ENCODE data around the gene CALN1.

CALN1 gene

DNA sequence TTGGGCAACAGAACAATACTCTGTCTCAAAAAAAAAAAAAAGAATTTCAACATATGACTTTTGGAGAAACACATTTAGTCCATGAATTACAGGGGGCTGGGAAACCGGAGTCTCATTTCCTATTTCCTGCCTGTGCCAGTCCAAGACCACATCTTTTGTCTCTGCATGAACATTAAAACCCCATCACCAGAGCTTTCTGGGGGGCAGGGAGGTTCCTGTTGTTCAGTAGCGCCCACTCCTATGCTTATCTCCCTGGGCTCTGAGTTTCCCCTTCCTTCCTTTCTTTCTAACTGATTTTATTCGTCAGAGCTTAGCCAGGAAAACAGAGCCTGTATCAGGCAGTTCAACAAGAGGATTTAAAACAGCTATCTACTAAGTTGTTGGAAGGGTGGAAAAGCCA lies 119.3 kb downstream of the CALN1 start:
- Histone ChIP-seq H3K23ac (ENCODE audit: low read depth, low read length, poor library complexity) (no peak overlapping the region), H3K27ac (replicated peaks; ENCODE audit: low read length) (no peak overlapping the region), H3K18ac (ENCODE audit: low read length) (no peak overlapping the region), H3K27me3 (ENCODE audit: control insufficient read depth in 3 of 3, insufficient read depth in 3 of 3, low read depth in 1 of 3, low read length in 3 of 3) (no peaks in the 10 kb centered on the region), H3K4me2 (ENCODE audit: insufficient read depth, low read length, poor library complexity, severe bottlenecking) (no peak overlapping the region), H3K14ac (ENCODE audit: low read length) (no peak overlapping the region), H3K9me3 (replicated peaks in 1 of 2; ENCODE audit: control insufficient read depth in 2 of 2, insufficient read depth in 1 of 2, low read depth in 1 of 2, low read length in 2 of 2) (no peaks in the 10 kb centered on the region), H3K79me1 (ENCODE audit: low read depth, low read length) (no peaks in the 10 kb centered on the region), H2AK5ac (ENCODE audit: low read depth, low read length) (no peak overlapping the region), H3K4ac (ENCODE audit: low read length) (no peak overlapping the region), H4K8ac (ENCODE audit: low read depth, low read length) (no peak overlapping the region), H4K91ac (ENCODE audit: low read depth, low read length, poor library complexity) (no peak overlapping the region), H3K9ac (ENCODE audit: low read depth, low read length, poor library complexity) (no peak overlapping the region), H2BK120ac (ENCODE audit: low read depth, low read length) (no peak overlapping the region), H2BK5ac (ENCODE audit: low read length) (no peak overlapping the region), H3K4me1 (ENCODE audit: control insufficient read depth in 2 of 2, insufficient read depth in 1 of 2, low read depth in 1 of 2, low read length in 2 of 2) (no peaks in the 10 kb centered on the region), H2BK12ac (ENCODE audit: low read length) (no peak overlapping the region), H3K36me3 (replicated peaks in 1 of 2; ENCODE audit: control insufficient read depth in 2 of 2, insufficient read depth in 2 of 2, low read length in 2 of 2) (no peaks in the 10 kb centered on the region), H2AFZ (ENCODE audit: low read length) (no peak overlapping the region), H3K4me3 (ENCODE audit: low read length in 2 of 2) (no peak overlapping the region), H2BK15ac (ENCODE audit: low read length) (no peak overlapping the region)
- no peak for DNase-seq (ENCODE audit: low spot score)
- no CpG with 5 or more reads among the region's 3 CpGs for WGBS, 2 donors (ENCODE audit: extremely low coverage in 2 of 2, insufficient read length in 2 of 2, insufficient replicate concordance in 1 of 2)

DNA sequence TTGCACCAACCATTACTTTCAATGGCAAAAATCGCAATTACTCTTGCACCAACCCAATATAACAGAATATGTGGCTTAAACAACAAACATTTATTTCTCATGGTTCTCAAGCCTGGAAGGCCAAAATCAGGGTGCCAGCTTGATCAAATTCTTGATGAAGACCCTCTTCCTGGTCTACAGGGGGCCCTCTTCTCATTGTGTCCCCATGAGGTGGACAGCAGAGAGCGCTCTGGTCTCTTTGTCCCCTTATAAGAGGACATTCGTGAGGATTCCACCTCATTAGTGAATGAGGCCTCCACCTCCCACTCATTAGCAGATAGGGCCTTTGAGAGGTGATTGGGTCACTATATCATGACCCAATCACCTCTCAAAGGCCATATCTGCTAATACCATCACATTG lies 120.0 kb downstream of the CALN1 start:
- Histone ChIP-seq H3K27ac (replicated peaks; ENCODE audit: low read length) (no peak overlapping the region), H3K23ac (ENCODE audit: low read depth, low read length, poor library complexity) (no peak overlapping the region), H3K9me3 (replicated peaks in 1 of 2; ENCODE audit: control insufficient read depth in 2 of 2, insufficient read depth in 1 of 2, low read depth in 1 of 2, low read length in 2 of 2) (no peaks in the 10 kb centered on the region), H2BK120ac (ENCODE audit: low read depth, low read length) (no peak overlapping the region), H3K9ac (ENCODE audit: low read depth, low read length, poor library complexity) (no peak overlapping the region), H2AK5ac (ENCODE audit: low read depth, low read length) (no peak overlapping the region), H3K4me1 (ENCODE audit: control insufficient read depth in 2 of 2, insufficient read depth in 1 of 2, low read depth in 1 of 2, low read length in 2 of 2) (no peaks in the 10 kb centered on the region), H3K4ac (ENCODE audit: low read length) (no peak overlapping the region), H2BK12ac (ENCODE audit: low read length) (no peak overlapping the region), H4K8ac (ENCODE audit: low read depth, low read length) (no peak overlapping the region), H4K91ac (ENCODE audit: low read depth, low read length, poor library complexity) (no peak overlapping the region), H3K79me1 (ENCODE audit: low read depth, low read length) (no peaks in the 10 kb centered on the region), H3K27me3 (ENCODE audit: control insufficient read depth in 3 of 3, insufficient read depth in 3 of 3, low read depth in 1 of 3, low read length in 3 of 3) (no peaks in the 10 kb centered on the region), H3K14ac (ENCODE audit: low read length) (no peak overlapping the region), H3K18ac (ENCODE audit: low read length) (no peak overlapping the region), H2BK5ac (ENCODE audit: low read length) (no peak overlapping the region), H3K36me3 (replicated peaks in 1 of 2; ENCODE audit: control insufficient read depth in 2 of 2, insufficient read depth in 2 of 2, low read length in 2 of 2) (no peaks in the 10 kb centered on the region), H3K4me3 (ENCODE audit: low read length in 2 of 2) (no peak overlapping the region), H2BK15ac (ENCODE audit: low read length) (no peak overlapping the region), H3K4me2 (ENCODE audit: insufficient read depth, low read length, poor library complexity, severe bottlenecking) (no peak overlapping the region), H2AFZ (ENCODE audit: low read length) (no peak overlapping the region)
- no peak for DNase-seq (ENCODE audit: low spot score)
- WGBS, 2 donors (ENCODE audit: extremely low coverage in 2 of 2, insufficient read length in 2 of 2, insufficient replicate concordance in 1 of 2) = no CpG with 5 or more reads among the region's 3 CpGs

DNA sequence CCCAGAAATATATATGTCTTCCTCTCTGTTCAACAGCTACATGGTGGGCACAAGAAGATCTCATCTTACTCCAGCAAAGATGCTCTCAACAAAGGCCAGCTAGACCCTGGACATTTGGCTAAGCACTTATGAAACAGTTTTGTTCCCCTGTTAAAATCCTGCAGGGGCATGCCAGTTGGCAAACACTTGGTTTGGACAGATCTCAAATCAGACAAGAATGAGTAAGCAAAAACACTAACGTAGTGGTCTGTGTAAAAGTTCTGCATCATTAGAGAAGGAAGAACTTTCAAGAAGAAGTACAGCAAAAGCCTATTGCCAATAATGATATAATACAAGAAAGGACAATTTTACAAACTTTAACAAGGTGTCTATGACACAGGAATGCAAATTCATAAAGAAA lies 125.6 kb downstream of the CALN1 start:
- no peaks in the 10 kb centered on the region for H3K36me3 ChIP-seq (replicated peaks in 1 of 2; ENCODE audit: control insufficient read depth in 2 of 2, insufficient read depth in 2 of 2, low read length in 2 of 2)
- peaks cover 0 to 2% of the 10 kb centered on the region in 2 donors for H3K9me3 ChIP-seq (replicated peaks in 1 of 2; ENCODE audit: control insufficient read depth in 2 of 2, insufficient read depth in 1 of 2, low read depth in 1 of 2, low read length in 2 of 2)
- no peaks in the 10 kb centered on the region for H3K27me3 ChIP-seq (ENCODE audit: control insufficient read depth in 3 of 3, insufficient read depth in 3 of 3, low read depth in 1 of 3, low read length in 3 of 3)
- H3K18ac ChIP-seq (ENCODE audit: low read length) = no peak overlapping the region
- H2BK15ac ChIP-seq (ENCODE audit: low read length) = no peak overlapping the region
- H3K4me3 ChIP-seq (ENCODE audit: low read length in 2 of 2) = no peak overlapping the region
- no peak overlapping the region for H3K27ac ChIP-seq (replicated peaks; ENCODE audit: low read length)
- no peak overlapping the region for H3K4ac ChIP-seq (ENCODE audit: low read length)
- H2BK5ac ChIP-seq (ENCODE audit: low read length) = no peak overlapping the region
- H3K79me1 ChIP-seq (ENCODE audit: low read depth, low read length) = no peaks in the 10 kb centered on the region
- no peak overlapping the region for H4K8ac ChIP-seq (ENCODE audit: low read depth, low read length)
- no peak overlapping the region for H2BK12ac ChIP-seq (ENCODE audit: low read length)
- DNase-seq (ENCODE audit: low spot score) = no peak
- no peak overlapping the region for H2AFZ ChIP-seq (ENCODE audit: low read length)
- WGBS, 2 donors (ENCODE audit: extremely low coverage in 2 of 2, insufficient read length in 2 of 2, insufficient replicate concordance in 1 of 2) = no CpG with 5 or more reads among the region's 1 CpG
- no peak overlapping the region for H3K14ac ChIP-seq (ENCODE audit: low read length)
- H3K4me1 ChIP-seq (ENCODE audit: control insufficient read depth in 2 of 2, insufficient read depth in 1 of 2, low read depth in 1 of 2, low read length in 2 of 2) = no peaks in the 10 kb centered on the region
- H3K23ac ChIP-seq (ENCODE audit: low read depth, low read length, poor library complexity) = no peak overlapping the region
- H3K9ac ChIP-seq (ENCODE audit: low read depth, low read length, poor library complexity) = no peak overlapping the region
- H2AK5ac ChIP-seq (ENCODE audit: low read depth, low read length) = no peak overlapping the region
- no peak overlapping the region for H2BK120ac ChIP-seq (ENCODE audit: low read depth, low read length)
- no peak overlapping the region for H4K91ac ChIP-seq (ENCODE audit: low read depth, low read length, poor library complexity)
- no peak overlapping the region for H3K4me2 ChIP-seq (ENCODE audit: insufficient read depth, low read length, poor library complexity, severe bottlenecking)

- Histone ChIP-seq H3K9ac (ENCODE audit: low read depth, low read length, poor library complexity) (no peak overlapping the region), H2BK12ac (ENCODE audit: low read length) (no peak overlapping the region), H2BK120ac (ENCODE audit: low read depth, low read length) (no peak overlapping the region), H3K9me3 (replicated peaks in 1 of 2; ENCODE audit: control insufficient read depth in 2 of 2, insufficient read depth in 1 of 2, low read depth in 1 of 2, low read length in 2 of 2) (peaks cover 0 to 2% of the 10 kb centered on the region in 2 donors), H2BK5ac (ENCODE audit: low read length) (no peak overlapping the region), H3K4me3 (ENCODE audit: low read length in 2 of 2) (no peak overlapping the region), H4K91ac (ENCODE audit: low read depth, low read length, poor library complexity) (no peak overlapping the region), H3K4ac (ENCODE audit: low read length) (no peak overlapping the region), H3K36me3 (replicated peaks in 1 of 2; ENCODE audit: control insufficient read depth in 2 of 2, insufficient read depth in 2 of 2, low read length in 2 of 2) (no peaks in the 10 kb centered on the region), H2AK5ac (ENCODE audit: low read depth, low read length) (no peak overlapping the region), H3K4me1 (ENCODE audit: control insufficient read depth in 2 of 2, insufficient read depth in 1 of 2, low read depth in 1 of 2, low read length in 2 of 2) (peaks cover 0 to 2% of the 10 kb centered on the region in 2 donors), H3K23ac (ENCODE audit: low read depth, low read length, poor library complexity) (no peak overlapping the region), H3K27ac (replicated peaks; ENCODE audit: low read length) (no peak overlapping the region), H3K14ac (ENCODE audit: low read length) (no peak overlapping the region), H2BK15ac (ENCODE audit: low read length) (no peak overlapping the region), H4K8ac (ENCODE audit: low read depth, low read length) (no peak overlapping the region), H2AFZ (ENCODE audit: low read length) (no peak overlapping the region), H3K27me3 (ENCODE audit: control insufficient read depth in 3 of 3, insufficient read depth in 3 of 3, low read depth in 1 of 3, low read length in 3 of 3) (no peaks in the 10 kb centered on the region), H3K4me2 (ENCODE audit: insufficient read depth, low read length, poor library complexity, severe bottlenecking) (no peak overlapping the region), H3K18ac (ENCODE audit: low read length) (no peak overlapping the region), H3K79me1 (ENCODE audit: low read depth, low read length) (no peaks in the 10 kb centered on the region)
- WGBS, 2 donors (ENCODE audit: extremely low coverage in 2 of 2, insufficient read length in 2 of 2, insufficient replicate concordance in 1 of 2) = no CpG with 5 or more reads among the region's 1 CpG
- DNase-seq (ENCODE audit: low spot score) = no peak
Observed at GRCh38 chr7:72283309-72283708, 128.8 kb downstream of the CALN1 start.
